Activated CD4-positive, alpha-beta T cell treated with anti-CD3 and anti-CD28 coated beads, Interleukin-2, Interleukin-6, amounts not matched to agents 100 ng/mL and 50 ng/mL, durations not matched to agents 16 hours and 8 hours (primary cell): ENCODE data around the gene BSN.
A peak's percentile ranks its signal among the peaks of the same experiment; 100 is the strongest.
"Not testable (repeated sequence)": the region's sequence is repeated elsewhere in the genome, so short reads cannot be mapped to it uniquely, and the experiment has no call there.

Experiments used
- DNase-seq: peaks from one replicate; pipeline ENCODE4 v3.0.0-alpha.2; 2020

The BSN gene

DNA sequence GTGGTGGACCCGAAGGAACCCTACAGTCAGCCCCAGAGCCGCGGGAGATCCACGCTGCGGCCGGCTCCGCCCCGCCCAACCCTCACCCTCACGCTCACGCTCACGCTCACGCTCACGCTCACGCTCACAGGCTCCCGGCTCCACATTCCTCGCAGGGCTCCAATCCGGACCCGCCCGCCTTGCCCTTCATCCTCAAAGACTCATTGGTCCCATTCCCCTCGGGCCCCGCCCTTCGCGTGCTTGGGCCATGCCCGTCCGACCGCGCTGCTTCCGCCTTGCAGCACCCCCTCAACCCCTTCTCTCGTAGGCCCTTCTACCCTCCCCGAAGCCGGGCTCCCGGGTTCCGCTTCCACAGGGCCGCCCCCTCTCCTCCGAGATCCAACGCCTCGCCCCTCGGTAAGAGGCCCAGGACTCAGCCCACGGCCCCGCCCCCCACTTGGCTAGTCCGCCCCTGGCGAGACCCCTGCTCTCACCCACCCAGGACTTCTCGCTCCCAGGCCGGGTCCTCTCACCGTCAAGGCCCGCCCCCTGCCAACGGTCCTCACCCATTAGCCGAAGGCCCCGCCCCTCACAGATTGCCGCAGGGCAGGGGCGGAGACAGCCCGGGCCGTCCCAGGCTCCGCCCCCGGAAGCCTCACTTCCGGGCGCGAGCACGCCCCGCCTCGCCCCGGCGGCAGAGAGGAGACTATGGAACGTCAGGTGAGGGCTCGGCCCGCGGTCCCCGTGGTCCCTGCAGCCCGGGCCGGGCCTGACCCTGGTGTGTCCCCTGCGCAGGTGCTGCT is 119.6 kb downstream of the BSN start, which contains the start of gene APEH:
Gene APEH, plus strand, starts transcription at position 637 of the 782 bp plus-strand sequence. Its CDS starts 51 bp downstream, at position 688.
- DNase-seq, result peak; percentile 100

- no peak for DNase-seq
Measured at GRCh38 chr3:49674497-49674983, 120.3 kb downstream of the BSN start.

DNA sequence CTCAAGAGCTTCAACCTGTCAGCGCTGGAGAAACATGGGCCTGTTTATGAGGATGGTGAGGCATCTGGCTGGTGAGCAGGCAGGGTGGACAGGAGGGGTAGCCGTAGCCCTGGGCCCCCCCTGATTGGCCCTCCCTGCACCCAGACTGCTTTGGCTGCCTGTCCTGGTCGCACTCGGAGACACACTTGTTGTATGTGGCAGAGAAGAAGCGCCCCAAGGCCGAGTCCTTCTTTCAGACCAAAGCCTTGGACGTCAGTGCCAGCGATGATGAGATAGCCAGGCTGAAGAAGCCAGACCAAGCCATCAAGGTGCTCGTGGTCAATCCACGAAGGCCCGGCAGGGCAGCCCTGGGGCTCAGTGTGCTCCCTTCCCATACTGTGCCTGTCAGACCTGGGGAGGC is 121.6 kb downstream of the BSN start:
- DNase-seq, result no peak

DNA sequence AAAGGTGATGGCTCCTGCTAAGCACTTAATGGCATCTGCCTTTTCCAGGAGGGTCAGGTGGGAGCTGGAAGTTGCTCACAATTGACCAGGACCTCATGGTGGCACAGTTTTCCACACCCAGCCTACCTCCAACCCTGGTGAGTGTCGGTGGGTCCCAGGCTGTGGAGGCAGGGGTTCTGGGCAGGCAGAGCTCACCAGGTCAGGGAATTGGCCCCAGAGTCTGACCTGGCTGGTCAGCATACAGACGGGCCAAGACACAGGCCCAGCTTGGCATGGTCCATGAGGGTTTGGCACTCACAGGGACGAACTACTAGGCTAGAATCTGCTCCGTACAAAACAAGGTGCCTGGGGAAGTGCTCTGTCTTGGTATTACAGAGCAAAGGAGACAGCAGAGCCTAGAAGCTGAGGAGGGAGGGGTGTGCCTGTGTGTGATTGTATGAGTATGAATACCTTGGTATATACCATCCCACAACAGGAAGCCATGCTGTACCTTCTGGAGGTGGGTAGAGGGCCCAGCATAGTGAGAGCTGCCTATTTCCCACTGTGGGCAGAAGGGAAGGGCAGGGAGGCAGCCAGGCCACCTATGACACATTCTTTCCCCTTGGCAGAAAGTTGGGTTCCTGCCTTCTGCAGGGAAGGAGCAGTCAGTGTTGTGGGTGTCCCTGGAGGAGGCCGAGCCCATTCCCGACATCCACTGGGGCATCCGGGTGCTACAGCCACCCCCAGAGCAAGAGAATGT is 126.4 kb downstream of the BSN start:
- no peak for DNase-seq

GRCh38 chr3:49681232-49681522 is 126.9 kb downstream of the BSN start:
- DNase-seq, result no peak

GRCh38 chr3:49681543-49681942 is 127.3 kb downstream of the BSN start:
- no peak for DNase-seq

DNA sequence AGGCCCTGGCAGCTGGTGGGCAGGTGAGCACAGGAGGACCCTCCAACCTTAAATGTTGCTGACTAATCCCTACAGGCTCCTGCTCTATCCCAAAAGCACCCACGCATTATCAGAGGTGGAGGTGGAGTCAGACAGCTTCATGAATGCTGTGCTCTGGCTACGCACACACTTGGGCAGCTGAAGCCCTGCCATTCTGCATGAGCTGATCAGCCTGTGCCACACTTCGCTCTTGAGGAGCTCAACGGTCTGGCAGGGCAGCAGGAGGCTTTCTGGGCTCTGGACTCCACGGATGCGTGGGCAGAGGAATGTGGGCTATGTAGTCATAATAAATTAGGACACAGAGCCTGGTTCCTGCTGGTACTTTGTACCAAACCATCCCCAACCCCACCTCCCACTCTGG is 128.9 kb downstream of the BSN start:
- no peak for DNase-seq

DNA sequence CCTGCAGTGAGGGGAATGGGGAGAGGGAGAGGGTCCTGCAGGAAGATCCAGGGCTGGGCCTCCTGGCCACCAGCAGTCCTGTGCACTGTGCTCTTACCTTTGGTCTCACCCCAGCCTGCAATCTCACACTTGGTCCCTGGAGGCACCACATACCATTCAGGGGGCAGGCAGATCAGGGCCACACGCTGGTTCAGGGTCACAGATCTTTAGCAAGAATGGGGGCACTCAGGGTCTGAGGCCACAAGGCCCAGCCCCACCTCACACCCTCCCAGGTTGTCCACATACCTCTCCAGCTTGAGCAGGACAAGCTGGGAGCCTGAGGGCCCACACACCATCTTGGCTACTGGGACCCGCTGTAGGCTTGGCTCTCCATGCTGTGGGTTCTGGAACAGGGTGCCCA is 130.2 kb downstream of the BSN start:
- DNase-seq, result not testable (repeated sequence)

- not testable (repeated sequence) for DNase-seq
Measured at GRCh38 chr3:49685103-49685502, 130.8 kb downstream of the BSN start.

GRCh38 chr3:49685846-49686245 is 131.6 kb downstream of the BSN start:
- DNase-seq, result not testable (repeated sequence)

- DNase-seq, result not testable (repeated sequence)
Measured at GRCh38 chr3:49686346-49686745, 132.1 kb downstream of the BSN start.

DNA sequence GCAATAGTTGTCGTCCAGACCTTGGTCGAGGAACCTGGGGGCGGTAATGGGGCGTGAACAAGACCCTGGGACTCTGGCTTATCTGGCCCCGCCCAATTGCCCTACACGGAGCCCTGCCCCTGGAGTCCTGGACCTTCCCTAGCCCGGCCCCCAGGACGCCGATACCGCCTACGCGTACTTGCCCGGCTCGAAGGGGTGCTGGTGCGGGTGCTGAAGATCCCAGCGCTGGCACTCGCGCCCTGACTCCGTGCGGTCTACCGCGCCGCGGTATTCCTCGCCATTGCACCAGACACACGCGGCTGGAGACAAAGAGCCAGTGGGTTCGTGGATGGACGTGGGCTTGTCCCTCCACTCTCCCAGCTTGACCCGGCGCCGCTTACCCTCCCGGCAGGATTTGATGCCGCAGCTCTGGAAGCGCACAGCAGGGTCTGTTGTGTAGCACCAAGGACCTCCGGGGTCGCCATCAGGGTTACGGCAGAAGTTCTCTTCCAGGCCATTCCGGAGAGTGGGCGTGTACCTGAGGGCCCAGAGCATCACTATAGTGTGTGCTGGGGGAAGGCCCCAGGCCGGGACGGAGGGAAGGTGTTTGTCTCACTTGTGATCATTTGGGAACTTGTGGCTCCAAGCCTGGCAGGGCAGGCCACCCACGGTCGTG is 132.6 kb downstream of the BSN start:
- peak; percentile 55 for DNase-seq

DNA sequence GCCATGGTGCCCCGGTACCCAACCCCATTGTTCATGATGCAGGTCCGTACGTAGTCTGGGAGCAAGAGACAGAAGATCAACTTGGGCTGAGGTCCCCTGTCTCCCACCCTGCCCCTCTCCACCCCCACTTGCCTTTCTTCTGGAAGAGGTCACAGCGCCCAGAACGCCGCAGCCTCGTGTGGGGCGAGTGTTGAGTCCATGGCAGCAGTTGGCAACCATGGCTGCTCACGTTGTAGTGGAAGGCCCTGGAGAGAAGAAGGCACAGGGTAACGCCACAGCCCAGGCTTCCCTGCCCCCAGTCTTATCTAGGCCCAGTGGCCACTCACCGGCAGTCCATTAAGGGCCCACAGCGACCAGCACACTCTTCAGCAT is 133.1 kb downstream of the BSN start:
- not testable (repeated sequence) for DNase-seq

DNA sequence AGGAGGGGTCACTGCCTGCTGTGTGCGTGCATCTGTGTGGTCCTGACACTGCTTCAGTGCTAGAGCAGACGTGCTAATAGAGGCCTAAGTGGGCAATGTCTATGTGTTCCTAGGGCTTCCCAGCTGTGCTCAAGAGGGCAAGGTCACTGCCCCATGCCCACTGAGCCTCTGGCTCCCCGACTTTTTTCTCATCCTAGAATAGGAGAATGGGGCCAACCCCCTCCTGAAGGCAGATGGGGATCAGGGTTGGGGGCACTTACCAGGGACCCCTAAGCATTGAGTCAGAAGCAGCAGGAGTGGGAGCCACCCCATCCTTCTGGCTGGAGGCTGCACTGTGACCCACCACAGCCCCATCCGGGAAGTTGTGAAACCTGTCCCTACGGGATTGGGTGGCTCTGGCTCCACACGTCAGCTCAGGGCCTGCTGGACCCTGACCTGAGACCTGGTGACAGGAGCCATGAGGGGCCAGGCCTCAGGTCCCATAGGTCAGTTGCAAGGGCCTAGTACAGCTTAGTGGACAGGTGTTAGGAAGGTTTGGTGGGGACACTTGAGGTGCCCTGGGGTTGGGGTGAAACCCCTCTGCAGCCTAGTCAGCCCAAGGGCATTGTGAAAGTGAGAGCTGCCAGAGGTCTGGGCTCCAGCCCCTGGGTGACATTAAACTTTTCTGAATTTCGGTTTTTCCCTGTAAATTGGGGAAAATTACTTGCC is 134.2 kb downstream of the BSN start:
- DNase-seq, result not testable (repeated sequence)

- DNase-seq, result peak; percentile 95
Measured at GRCh38 chr3:49689046-49689907, 135.0 kb downstream of the BSN start, which contains the start of the genes MST1 and RNF123. Gene MST1 (minus strand): TSS chr3:49689474. CDS start chr3:49688691, 783 bp downstream. Gene RNF123 (plus strand): TSS chr3:49689557. CDS start chr3:49691166, 1,609 bp downstream.

DNA sequence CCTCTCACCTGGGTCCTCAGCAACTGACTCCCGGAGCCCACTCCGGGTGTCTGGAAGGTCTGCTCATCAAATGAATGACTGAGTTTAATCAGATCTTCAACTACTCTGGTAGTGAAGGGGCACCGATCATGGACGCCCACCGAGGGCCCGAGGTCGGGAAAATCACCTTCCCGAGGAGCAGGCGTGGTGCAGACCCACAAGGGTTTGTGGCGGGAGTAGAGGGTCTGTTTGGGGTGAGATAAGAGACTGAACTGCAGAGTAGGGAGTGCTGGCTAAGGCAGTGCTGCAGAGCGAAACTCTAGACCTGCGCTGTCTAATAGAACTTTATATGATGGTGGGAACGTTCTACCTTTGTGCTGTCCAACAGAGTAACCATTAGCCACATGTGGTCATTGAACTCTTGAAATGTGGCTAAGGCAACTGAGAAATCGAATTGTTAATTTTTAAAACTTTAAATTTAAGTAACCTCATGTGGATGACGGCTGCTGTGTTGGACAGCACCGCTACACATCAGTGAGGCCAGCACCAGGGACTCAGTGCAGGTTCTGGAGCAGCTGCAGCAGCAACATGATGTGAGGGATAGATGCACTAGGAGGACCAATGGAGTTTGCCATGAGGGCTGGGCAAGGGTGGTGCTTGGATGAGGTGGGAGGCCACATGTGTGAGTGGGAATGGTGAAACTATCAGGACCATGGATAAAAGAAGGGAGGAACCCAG is 135.8 kb downstream of the BSN start:
- not testable (repeated sequence) for DNase-seq

DNA sequence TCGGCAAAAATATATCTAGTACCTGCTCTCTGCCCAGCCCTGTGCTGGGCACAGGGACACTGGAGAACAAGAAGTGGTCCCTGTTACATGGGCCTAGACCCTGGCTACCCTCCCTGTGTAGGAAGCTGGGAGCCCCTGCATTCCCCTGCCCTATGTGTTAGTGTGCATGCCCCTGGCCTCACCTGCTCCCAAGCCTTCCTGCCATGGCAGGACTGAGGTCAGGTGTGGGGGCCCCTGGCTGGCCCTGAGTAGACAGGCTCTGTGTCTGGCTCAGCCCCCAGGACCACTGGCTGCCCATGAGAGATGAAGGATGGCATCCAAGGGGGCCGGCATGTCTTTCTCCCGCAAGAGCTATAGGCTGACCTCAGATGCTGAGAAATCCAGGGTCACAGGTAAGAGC is 136.6 kb downstream of the BSN start:
- DNase-seq, result not testable (repeated sequence)

GRCh38 chr3:49691481-49691880 is 137.2 kb downstream of the BSN start:
- DNase-seq, result not testable (repeated sequence)

GRCh38 chr3:49694409-49695070 is 140.3 kb downstream of the BSN start:
- not testable (repeated sequence) for DNase-seq

GRCh38 chr3:49695350-49696015 is 141.2 kb downstream of the BSN start:
- DNase-seq, result not testable (repeated sequence)
